ENCODE measurements around the gene ARL16. TPM values are rescaled to one million over a fixed set of nuclear protein-coding genes. Genes with fewer than 3 reads are reported as not detected.

ARL16 gene
- total RNA-seq, 3 donors from 2014 or later (not counting 1 experiment from before 2014, with no cell fraction given) = 23.3 to 47.9 (median 39.3) TPM

GRCh38 chr17:81662002-81662401 is 21.6 kb downstream of the ARL16 start:
- Mint-ChIP-seq H3K36me3 (no peaks in the 10 kb centered on the region), H3K9me3 (no peaks in the 10 kb centered on the region), H3K4me1 (peaks cover 11 to 14% of the 10 kb centered on the region in 2 donors), H3K4me3 (no peak overlapping the region), H3K27ac (peak overlapping the region in 1 of 2 donors; percentile 58), H3K27me3 (ENCODE audit: low read depth in 2 of 2) (no peaks in the 10 kb centered on the region)
- H3K4me3 ChIP-seq (ENCODE audit: low read length) = no peak overlapping the region
- no peaks in the 10 kb centered on the region for H3K9me3 ChIP-seq (ENCODE audit: control insufficient read depth, insufficient read depth, low read length)
- WGBS (ENCODE audit: insufficient coverage) = 94% methylated on average over 4 of the region's 4 CpGs
- H3K27ac ChIP-seq (ENCODE audit: low read length) = no peak overlapping the region
- no peaks in the 10 kb centered on the region for H3K27me3 ChIP-seq (ENCODE audit: control insufficient read depth, insufficient read depth, low read length)
- no peak for DNase-seq
- peaks cover 29% of the 10 kb centered on the region for H3K4me1 ChIP-seq (ENCODE audit: control insufficient read depth, insufficient read depth, low read length)
- no peak for TF ChIP-seq CTCF (IDR thresholded peaks at IDR 0.05)
- peaks cover 2% of the 10 kb centered on the region for H3K36me3 ChIP-seq (ENCODE audit: control insufficient read depth, insufficient read depth, low read length)
- intact Hi-C loops (cut with micrococcal nuclease) = no loop called here
- ATAC-seq = no peak

GRCh38 chr17:81660441-81660840 is 23.2 kb downstream of the ARL16 start:
- no peak for DNase-seq
- H3K4me1 Mint-ChIP-seq = peaks cover 0 to under 1% of the 10 kb centered on the region in 2 donors
- H3K27me3 Mint-ChIP-seq (ENCODE audit: low read depth in 2 of 2) = no peaks in the 10 kb centered on the region
- Histone ChIP-seq H3K4me1 (ENCODE audit: control insufficient read depth, insufficient read depth, low read length) (peaks cover 20% of the 10 kb centered on the region), H3K36me3 (ENCODE audit: control insufficient read depth, insufficient read depth, low read length) (peaks cover 2% of the 10 kb centered on the region), H3K27me3 (ENCODE audit: control insufficient read depth, insufficient read depth, low read length) (no peaks in the 10 kb centered on the region), H3K4me3 (ENCODE audit: low read length) (no peak overlapping the region), H3K9me3 (ENCODE audit: control insufficient read depth, insufficient read depth, low read length) (no peaks in the 10 kb centered on the region), H3K27ac (ENCODE audit: low read length) (no peak overlapping the region)
- no peaks in the 10 kb centered on the region for H3K9me3 Mint-ChIP-seq
- intact Hi-C loops (cut with micrococcal nuclease) = no loop called here
- ATAC-seq = no peak
- no peak overlapping the region for H3K4me3 Mint-ChIP-seq
- H3K36me3 Mint-ChIP-seq = no peaks in the 10 kb centered on the region
- no peak for TF ChIP-seq CTCF (IDR thresholded peaks at IDR 0.05)
- no peak overlapping the region for H3K27ac Mint-ChIP-seq
- 96% methylated on average over 9 of the region's 9 CpGs for WGBS (ENCODE audit: insufficient coverage)

GRCh38 chr17:81659038-81659437 is 24.6 kb downstream of the ARL16 start:
- H3K4me3 ChIP-seq (ENCODE audit: low read length) = no peak overlapping the region
- no peak for TF ChIP-seq CTCF (IDR thresholded peaks at IDR 0.05)
- no peak overlapping the region for H3K4me3 Mint-ChIP-seq
- DNase-seq = no peak
- intact Hi-C loops (cut with micrococcal nuclease) = no loop called here
- 76% methylated on average over 5 of the region's 5 CpGs for whole genome bisulfite sequencing (ENCODE audit: insufficient coverage)
- H3K27me3 Mint-ChIP-seq (ENCODE audit: low read depth in 2 of 2) = no peaks in the 10 kb centered on the region
- H3K27me3 ChIP-seq (ENCODE audit: control insufficient read depth, insufficient read depth, low read length) = no peaks in the 10 kb centered on the region
- H3K36me3 Mint-ChIP-seq = no peaks in the 10 kb centered on the region
- H3K27ac Mint-ChIP-seq = no peak overlapping the region
- H3K27ac ChIP-seq (ENCODE audit: low read length) = no peak overlapping the region
- no peaks in the 10 kb centered on the region for H3K9me3 ChIP-seq (ENCODE audit: control insufficient read depth, insufficient read depth, low read length)
- H3K36me3 ChIP-seq (ENCODE audit: control insufficient read depth, insufficient read depth, low read length) = peaks cover under 1% of the 10 kb centered on the region
- H3K9me3 Mint-ChIP-seq = no peaks in the 10 kb centered on the region
- ATAC-seq = no peak
- peaks cover 13% of the 10 kb centered on the region for H3K4me1 ChIP-seq (ENCODE audit: control insufficient read depth, insufficient read depth, low read length)
- H3K4me1 Mint-ChIP-seq = peaks cover 0 to 3% of the 10 kb centered on the region in 2 donors

GRCh38 chr17:81656835-81657234 is 26.8 kb downstream of the ARL16 start:
- Mint-ChIP-seq H3K4me1 (peaks cover 11 to 17% of the 10 kb centered on the region in 2 donors), H3K36me3 (no peaks in the 10 kb centered on the region), H3K9me3 (no peaks in the 10 kb centered on the region), H3K27ac (no peak overlapping the region), H3K27me3 (ENCODE audit: low read depth in 2 of 2) (no peaks in the 10 kb centered on the region), H3K4me3 (no peak overlapping the region)
- H3K4me3 ChIP-seq (ENCODE audit: low read length) = no peak overlapping the region
- ATAC-seq (no peak), DNase-seq (no peak)
- no peaks in the 10 kb centered on the region for H3K9me3 ChIP-seq (ENCODE audit: control insufficient read depth, insufficient read depth, low read length)
- intact Hi-C loops (cut with micrococcal nuclease) = no loop called here
- H3K27me3 ChIP-seq (ENCODE audit: control insufficient read depth, insufficient read depth, low read length) = no peaks in the 10 kb centered on the region
- H3K4me1 ChIP-seq (ENCODE audit: control insufficient read depth, insufficient read depth, low read length) = peaks cover 17% of the 10 kb centered on the region
- WGBS (ENCODE audit: insufficient coverage) = 55% methylated on average over 4 of the region's 4 CpGs
- H3K27ac ChIP-seq (ENCODE audit: low read length) = no peak overlapping the region
- H3K36me3 ChIP-seq (ENCODE audit: control insufficient read depth, insufficient read depth, low read length) = no peaks in the 10 kb centered on the region
- TF ChIP-seq CTCF (IDR thresholded peaks at IDR 0.05) = no peak
